ENCODE results near the gene MIX23. TPM values are rescaled to one million over a fixed set of nuclear protein-coding genes. Genes with fewer than 3 reads are reported as not detected.

Gene MIX23
- polyA plus RNA-seq, 1 of the 3 experiments (the other 2 are of a cell fraction): 11.2 TPM

DNA sequence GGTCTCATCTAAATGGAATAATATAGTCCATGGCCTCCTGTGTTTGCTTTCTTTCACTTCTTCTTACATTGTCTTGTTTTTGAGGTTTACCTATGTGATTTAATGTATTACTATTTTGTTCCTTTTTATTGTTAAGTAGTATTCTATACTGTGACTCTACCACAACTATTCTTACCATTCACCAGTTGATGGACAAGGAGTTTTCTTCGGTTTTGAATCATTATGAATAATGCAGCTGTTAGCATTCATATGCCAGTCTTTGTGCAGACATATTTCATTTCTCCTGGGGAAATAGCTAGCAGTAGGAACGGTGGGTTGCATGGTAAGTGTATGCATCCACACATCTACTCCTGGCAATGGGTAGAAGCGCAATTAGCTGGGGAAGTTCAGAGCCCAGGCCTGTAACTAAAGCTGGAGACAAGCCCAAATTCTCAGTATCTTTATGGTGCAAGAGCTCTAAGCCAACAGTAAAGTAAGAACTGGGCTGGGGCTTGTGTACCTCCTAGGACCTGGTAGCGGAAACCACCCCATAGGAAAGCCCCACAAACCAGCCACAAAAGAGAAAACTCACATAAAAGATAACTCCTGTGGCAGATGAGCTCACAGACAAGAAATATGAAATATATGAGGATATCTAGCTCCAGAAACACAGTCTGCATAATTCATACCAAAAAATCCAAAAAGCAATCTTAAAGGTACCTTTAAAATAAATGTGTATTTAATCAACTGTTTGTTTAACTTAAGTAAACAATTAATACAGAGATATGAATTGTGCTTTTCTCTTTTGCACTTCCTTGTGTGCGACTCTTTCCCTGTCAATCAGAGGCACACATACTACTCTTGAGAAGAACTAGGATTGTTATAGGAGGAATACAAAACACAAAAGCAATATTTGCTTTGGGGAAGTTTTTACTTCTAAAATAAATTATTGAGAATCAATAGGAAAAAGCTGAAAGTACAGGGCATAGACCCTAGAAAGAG is 60.6 kb downstream of the MIX23 start:
- WGBS (ENCODE audit: low lambda C conversion rate): 15% methylated on average over 5 of the region's 5 CpGs
- ChIA-PET POLR2A (no interaction called here), CTCF (interaction anchor here (0.6 to 1.9 kb wide), 3 partner anchors 15 to 35 kb away, joined by 3 to 5 read pairs (median 3); no protein-coding TSS in a partner anchor)
- no peaks in the 10 kb centered on the region for H3K27me3 ChIP-seq (ENCODE audit: insufficient read depth)
- H3K36me3 ChIP-seq (replicated peaks in 1 of 2; ENCODE audit: control insufficient read depth in 1 of 2, insufficient read depth in 2 of 2, low read length in 1 of 2): no peaks in the 10 kb centered on the region
- TF ChIP-seq RXRA (IDR thresholded peaks at IDR 0.05; ENCODE audit: borderline replicate concordance, low read depth) (no peak), RAD21 (IDR thresholded peaks at IDR 0.05; ENCODE audit: low read length) (no peak), SMC3 (IDR thresholded peaks at IDR 0.05; ENCODE audit: low read depth, low read length) (no peak), FOXM1 (IDR thresholded peaks at IDR 0.05; ENCODE audit: low read depth) (no peak), YY1 (IDR thresholded peaks at IDR 0.05; ENCODE audit: low read depth) (no peak), JUND (IDR thresholded peaks at IDR 0.05) (no peak), CHD2 (IDR thresholded peaks at IDR 0.05; ENCODE audit: low read length, partially characterized antibody) (no peak), ELF1 (IDR thresholded peaks at IDR 0.05) (no peak), RCOR1 (IDR thresholded peaks at IDR 0.05; ENCODE audit: low read length) (no peak)
- TF ChIP-seq, protein P1, sequence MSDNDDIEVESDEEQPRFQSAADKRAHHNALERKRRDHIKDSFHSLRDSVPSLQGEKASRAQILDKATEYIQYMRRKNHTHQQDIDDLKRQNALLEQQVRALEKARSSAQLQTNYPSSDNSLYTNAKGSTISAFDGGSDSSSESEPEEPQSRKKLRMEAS (IDR thresholded peaks at IDR 0.05; ENCODE audit: low read depth): no peak
- H3K9me2 ChIP-seq: no peaks in the 10 kb centered on the region
- no peak overlapping the region for H2AFZ ChIP-seq (ENCODE audit: low read depth)
- no peaks in the 10 kb centered on the region for H4K20me1 ChIP-seq (ENCODE audit: insufficient read depth)
- no peak for DNase-seq
- H3K4me2 ChIP-seq: no peak overlapping the region
- H3K9ac ChIP-seq: no peak overlapping the region
- H3K9me3 ChIP-seq: no peaks in the 10 kb centered on the region
- no peaks in the 10 kb centered on the region for H3K4me1 ChIP-seq (ENCODE audit: control insufficient read depth in 1 of 2, insufficient read depth in 2 of 2, low read depth in 1 of 2, low read length in 1 of 2)
- H3F3A ChIP-seq (replicated peaks; ENCODE audit: insufficient read depth): no peaks in the 10 kb centered on the region
- H3K79me2 ChIP-seq (ENCODE audit: insufficient read depth): no peaks in the 10 kb centered on the region
- no peak overlapping the region for H3K4me3 ChIP-seq (ENCODE audit: low read depth in 2 of 2, low read length in 1 of 2)
- H3K27ac ChIP-seq (ENCODE audit: low read depth in 2 of 2, low read length in 1 of 2): no peak overlapping the region

DNA sequence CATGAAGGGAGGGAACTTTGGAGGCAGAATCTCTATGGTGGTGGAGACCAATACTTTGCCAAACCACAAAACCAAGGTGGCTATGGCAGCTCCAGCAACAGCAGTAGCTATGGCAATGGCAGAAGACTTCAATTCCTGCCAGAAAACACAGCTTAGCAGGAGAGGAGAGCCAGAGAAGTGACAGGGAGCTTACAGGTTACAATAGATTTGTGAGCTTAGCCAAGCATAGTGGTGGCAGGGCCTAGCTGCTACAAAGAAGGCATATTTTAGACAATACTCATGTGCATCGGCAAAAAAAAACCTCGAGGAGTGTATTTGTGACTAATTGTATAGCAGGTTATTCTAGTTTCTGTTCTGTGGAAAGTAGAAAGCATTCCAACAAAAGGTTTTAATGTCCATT is 64.4 kb downstream of the MIX23 start:
- Histone ChIP-seq H3K79me2 (ENCODE audit: insufficient read depth) (no peaks in the 10 kb centered on the region), H3K4me2 (no peak overlapping the region), H3K9me2 (no peaks in the 10 kb centered on the region), H3F3A (replicated peaks; ENCODE audit: insufficient read depth) (no peaks in the 10 kb centered on the region), H3K9ac (no peak overlapping the region), H4K20me1 (ENCODE audit: insufficient read depth) (no peaks in the 10 kb centered on the region), H3K36me3 (replicated peaks in 1 of 2; ENCODE audit: control insufficient read depth in 1 of 2, insufficient read depth in 2 of 2, low read length in 1 of 2) (no peaks in the 10 kb centered on the region), H3K9me3 (no peaks in the 10 kb centered on the region), H2AFZ (ENCODE audit: low read depth) (no peak overlapping the region), H3K27ac (ENCODE audit: low read depth in 2 of 2, low read length in 1 of 2) (no peak overlapping the region), H3K27me3 (ENCODE audit: insufficient read depth) (peaks cover 9% of the 10 kb centered on the region; the same call in 1 of the 2 replicates), H3K4me1 (ENCODE audit: control insufficient read depth in 1 of 2, insufficient read depth in 2 of 2, low read depth in 1 of 2, low read length in 1 of 2) (no peaks in the 10 kb centered on the region), H3K4me3 (ENCODE audit: low read depth in 2 of 2, low read length in 1 of 2) (no peak overlapping the region)
- WGBS (ENCODE audit: low lambda C conversion rate): 11% methylated on average over 2 of the region's 2 CpGs
- TF ChIP-seq, protein P2, sequence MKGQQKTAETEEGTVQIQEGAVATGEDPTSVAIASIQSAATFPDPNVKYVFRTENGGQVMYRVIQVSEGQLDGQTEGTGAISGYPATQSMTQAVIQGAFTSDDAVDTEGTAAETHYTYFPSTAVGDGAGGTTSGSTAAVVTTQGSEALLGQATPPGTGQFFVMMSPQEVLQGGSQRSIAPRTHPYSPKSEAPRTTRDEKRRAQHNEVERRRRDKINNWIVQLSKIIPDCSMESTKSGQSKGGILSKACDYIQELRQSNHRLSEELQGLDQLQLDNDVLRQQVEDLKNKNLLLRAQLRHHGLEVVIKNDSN (IDR thresholded peaks at IDR 0.05; ENCODE audit: borderline replicate concordance, low read depth): no peak
- no peak for TF ChIP-seq EZH2phosphoT487 (IDR thresholded peaks at IDR 0.05; ENCODE audit: borderline replicate concordance, low read depth)
- TF ChIP-seq, protein P3, sequence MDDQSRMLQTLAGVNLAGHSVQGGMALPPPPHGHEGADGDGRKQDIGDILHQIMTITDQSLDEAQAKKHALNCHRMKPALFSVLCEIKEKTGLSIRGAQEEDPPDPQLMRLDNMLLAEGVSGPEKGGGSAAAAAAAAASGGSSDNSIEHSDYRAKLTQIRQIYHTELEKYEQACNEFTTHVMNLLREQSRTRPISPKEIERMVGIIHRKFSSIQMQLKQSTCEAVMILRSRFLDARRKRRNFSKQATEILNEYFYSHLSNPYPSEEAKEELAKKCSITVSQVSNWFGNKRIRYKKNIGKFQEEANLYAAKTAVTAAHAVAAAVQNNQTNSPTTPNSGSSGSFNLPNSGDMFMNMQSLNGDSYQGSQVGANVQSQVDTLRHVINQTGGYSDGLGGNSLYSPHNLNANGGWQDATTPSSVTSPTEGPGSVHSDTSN (IDR thresholded peaks at IDR 0.05): no peak
- TF ChIP-seq, protein P1 (IDR thresholded peaks at IDR 0.05; ENCODE audit: low read depth): no peak
- no peak for TF ChIP-seq YY1 (IDR thresholded peaks at IDR 0.05; ENCODE audit: low read depth)
- no peak for TF ChIP-seq NRF1 (IDR thresholded peaks at IDR 0.05; ENCODE audit: low read depth, low read length)
- TF ChIP-seq RXRA (IDR thresholded peaks at IDR 0.05; ENCODE audit: borderline replicate concordance, low read depth): no peak
- TF ChIP-seq, protein P4, sequence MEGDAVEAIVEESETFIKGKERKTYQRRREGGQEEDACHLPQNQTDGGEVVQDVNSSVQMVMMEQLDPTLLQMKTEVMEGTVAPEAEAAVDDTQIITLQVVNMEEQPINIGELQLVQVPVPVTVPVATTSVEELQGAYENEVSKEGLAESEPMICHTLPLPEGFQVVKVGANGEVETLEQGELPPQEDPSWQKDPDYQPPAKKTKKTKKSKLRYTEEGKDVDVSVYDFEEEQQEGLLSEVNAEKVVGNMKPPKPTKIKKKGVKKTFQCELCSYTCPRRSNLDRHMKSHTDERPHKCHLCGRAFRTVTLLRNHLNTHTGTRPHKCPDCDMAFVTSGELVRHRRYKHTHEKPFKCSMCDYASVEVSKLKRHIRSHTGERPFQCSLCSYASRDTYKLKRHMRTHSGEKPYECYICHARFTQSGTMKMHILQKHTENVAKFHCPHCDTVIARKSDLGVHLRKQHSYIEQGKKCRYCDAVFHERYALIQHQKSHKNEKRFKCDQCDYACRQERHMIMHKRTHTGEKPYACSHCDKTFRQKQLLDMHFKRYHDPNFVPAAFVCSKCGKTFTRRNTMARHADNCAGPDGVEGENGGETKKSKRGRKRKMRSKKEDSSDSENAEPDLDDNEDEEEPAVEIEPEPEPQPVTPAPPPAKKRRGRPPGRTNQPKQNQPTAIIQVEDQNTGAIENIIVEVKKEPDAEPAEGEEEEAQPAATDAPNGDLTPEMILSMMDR (IDR thresholded peaks at IDR 0.05): no peak
- no peak for TF ChIP-seq SIN3A (IDR thresholded peaks at IDR 0.05; ENCODE audit: borderline replicate concordance, low read depth, low read length)
- no peak for TF ChIP-seq TEAD4 (IDR thresholded peaks at IDR 0.05; ENCODE audit: borderline replicate concordance, insufficient read depth)
- TF ChIP-seq GATA2 (CRISPR knock-in tag; IDR thresholded peaks at IDR 0.05): no peak
- no peak for TF ChIP-seq TCF12 (IDR thresholded peaks at IDR 0.05)
- TF ChIP-seq ELF1 (IDR thresholded peaks at IDR 0.05): no peak
- CTCF ChIA-PET: interaction anchor here (0.7 kb wide), 1 partner anchor 593 kb away, joined by 4 read pairs; no protein-coding TSS in a partner anchor
- POLR2A ChIA-PET: no interaction called here
- DNase-seq: no peak

All from SK-N-SH (cell line).